ENCODE data around the gene RPH3AL. TPM values are rescaled to one million over a fixed set of nuclear protein-coding genes. Genes with fewer than 3 reads are reported as not detected.
"Not testable (repeated sequence)": the region's sequence is repeated elsewhere in the genome, so short reads cannot be mapped to it uniquely, and the experiment has no call there.

The RPH3AL gene
- polyA plus RNA-seq, 4 donors, result 13.1 to 27.4 (median 18.7) TPM

- DNase-seq (ENCODE audit: low read depth in 4 of 4, low spot score in 3 of 4), result not testable (repeated sequence)
Measured at GRCh38 chr17:168614-169013, 184.0 kb downstream of the RPH3AL start.

- no peak for DNase-seq (ENCODE audit: low read depth in 4 of 4, low spot score in 3 of 4)
Measured at GRCh38 chr17:165939-166338, 186.7 kb downstream of the RPH3AL start.

- peak in 1 of 4 donors; percentile 63 for DNase-seq (ENCODE audit: low read depth in 4 of 4, low spot score in 3 of 4)
Measured at GRCh38 chr17:164303-165235, 188.0 kb downstream of the RPH3AL start.

- DNase-seq (ENCODE audit: low read depth in 4 of 4, low spot score in 3 of 4), result no peak
Measured at GRCh38 chr17:163514-164098, 189.0 kb downstream of the RPH3AL start.

- no peak for DNase-seq (ENCODE audit: low read depth in 4 of 4, low spot score in 3 of 4)
Measured at GRCh38 chr17:162689-163088, 189.9 kb downstream of the RPH3AL start.

Other genes starting within 250 kb of the RPH3AL start
- gene SCGB1C2, start 215.2 kb downstream of the RPH3AL start, polyA plus RNA-seq (ENCODE audit: insufficient read length in 4 of 4), result 1 to 10 TPM; 1.6 to 2.6 (median 2.0) TPM
- gene DOC2B, start 171.2 kb downstream of the RPH3AL start, polyA plus RNA-seq (ENCODE audit: insufficient read length in 4 of 4), result 10 to 100 TPM; 61.7 to 79.6 (median 73.0) TPM
- 10 to 100 TPM; 31.9 to 39.5 (median 34.4) TPM for gene RFLNB, start 93.1 kb upstream of the RPH3AL start, polyA plus RNA-seq (ENCODE audit: insufficient read length in 4 of 4)

Data from right renal pelvis (tissue), 4 donors.